NCI-H2029 treated with DMSO at 0.1 percent for 48 hours (cell line): ENCODE data around the gene CNTF.

Source experiments
- DNase-seq: peaks from one replicate; lab custom pipeline; 2025; lab: John Stamatoyannopoulos, UW

CNTF gene

GRCh38 chr11:58641803-58642581 is 19.5 kb downstream of the CNTF start:
- no peak for DNase-seq

DNA sequence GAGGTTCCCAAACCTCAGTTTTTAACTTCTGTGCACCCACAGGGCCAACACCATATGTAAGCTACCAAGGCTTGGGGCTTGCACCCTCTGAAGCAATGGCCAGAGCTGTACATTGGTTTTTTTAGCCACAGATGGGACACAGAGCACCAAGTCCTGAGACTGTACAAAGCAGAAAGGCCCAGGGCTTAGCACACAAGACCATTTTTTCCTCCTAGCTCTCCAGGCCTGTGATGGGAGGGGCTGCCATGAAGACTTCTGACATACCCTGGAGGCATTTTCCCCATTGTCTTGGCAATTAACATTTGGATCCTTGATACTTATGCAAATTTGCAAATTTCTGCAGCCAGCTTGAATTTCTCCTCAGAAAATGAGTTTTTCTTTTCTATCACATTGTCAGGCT is 23.4 kb downstream of the CNTF start:
- no peak for DNase-seq

DNA sequence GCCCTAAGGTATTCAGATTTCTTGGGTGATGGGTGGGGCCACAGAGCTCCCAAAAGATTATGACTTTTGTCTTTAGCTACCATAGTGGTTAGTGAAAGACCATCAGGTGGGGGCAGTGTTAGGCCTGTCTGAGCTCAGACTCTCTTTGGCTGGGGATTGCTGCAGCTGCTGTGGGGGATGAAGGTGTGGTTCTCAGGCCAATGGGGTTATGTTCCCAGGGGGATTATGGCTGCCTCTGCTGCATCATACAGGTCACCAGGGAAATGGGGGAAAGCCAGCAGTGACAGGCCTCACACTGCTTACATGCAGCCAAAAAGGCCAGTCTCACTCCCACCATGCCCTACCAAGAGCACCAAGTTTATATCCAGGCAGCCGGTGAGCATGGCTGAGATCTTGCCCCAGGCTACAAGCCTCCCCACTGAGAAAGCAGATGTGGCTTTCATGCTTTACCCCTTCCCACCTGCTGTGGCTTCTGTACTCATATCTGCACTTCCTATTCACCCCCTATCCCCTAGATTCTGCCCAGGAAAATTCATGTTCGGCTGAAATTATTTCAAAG is 24.8 kb downstream of the CNTF start:
- no peak for DNase-seq

GRCh38 chr11:58647866-58648265 is 25.4 kb downstream of the CNTF start:
- DNase-seq = no peak

DNA sequence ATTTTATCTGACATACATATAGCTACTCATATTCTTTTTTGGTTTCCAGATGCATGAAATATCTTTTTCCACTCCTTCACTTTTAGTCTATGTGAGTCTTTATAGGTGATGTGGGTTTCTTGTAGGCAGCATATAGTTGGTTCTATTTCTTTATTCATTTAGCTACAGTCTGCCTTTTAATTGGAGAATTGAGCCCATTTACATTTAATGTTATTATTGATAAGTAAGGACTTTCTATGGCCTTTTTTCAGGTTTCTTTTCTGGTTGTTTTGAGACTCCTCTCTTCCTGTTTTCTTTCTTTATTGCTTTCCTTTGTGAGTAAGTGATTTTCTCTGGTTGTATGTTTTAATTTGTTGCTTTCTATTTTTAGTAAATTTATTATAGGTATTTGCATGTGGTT is 27.2 kb downstream of the CNTF start:
- DNase-seq = no peak

- DNase-seq = no peak
Observed at GRCh38 chr11:58650496-58650895, 28.0 kb downstream of the CNTF start.

GRCh38 chr11:58652726-58653280 is 30.3 kb downstream of the CNTF start:
- DNase-seq = no peak

GRCh38 chr11:58654079-58654907 is 31.8 kb downstream of the CNTF start:
- peak; percentile 41 for DNase-seq

- DNase-seq = no peak
Observed at GRCh38 chr11:58654908-58655296, 32.4 kb downstream of the CNTF start.

DNA sequence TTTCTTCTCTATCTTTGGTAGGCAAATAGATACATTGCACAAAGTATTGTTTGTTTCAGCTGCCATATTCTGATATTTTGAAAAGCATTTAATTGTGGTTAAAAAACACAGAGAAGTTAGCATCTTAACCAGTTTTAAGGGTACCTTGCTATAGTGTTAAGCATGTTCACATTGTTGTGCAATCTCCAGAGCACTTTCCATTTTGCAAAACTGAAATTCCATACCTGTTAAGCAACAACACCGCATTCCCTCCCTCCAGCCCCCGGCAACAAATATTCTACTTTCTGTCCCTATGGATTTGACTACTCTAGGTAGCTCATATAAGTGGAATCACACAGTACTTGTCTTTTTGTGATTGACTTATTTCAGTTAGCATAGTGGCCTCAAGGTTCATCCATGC is 33.9 kb downstream of the CNTF start:
- no peak for DNase-seq

DNA sequence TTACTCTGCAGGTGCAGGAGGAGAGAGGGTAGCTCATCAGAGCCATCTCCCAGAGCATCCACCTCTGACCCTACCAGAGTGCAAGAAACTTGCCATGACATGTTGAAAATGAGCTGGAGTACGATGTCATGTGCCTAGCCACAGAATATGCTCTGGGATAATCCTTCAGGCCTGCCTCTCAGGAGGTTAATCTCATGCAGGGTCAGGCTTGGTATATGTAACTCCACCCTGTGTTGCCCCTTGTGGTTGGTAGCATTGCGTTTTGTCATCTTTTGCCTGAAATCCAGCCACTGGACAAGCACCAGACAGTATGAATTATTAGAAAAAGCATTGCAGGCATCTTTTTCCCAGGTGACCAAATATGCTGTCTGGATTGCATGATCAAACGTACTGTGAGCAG is 36.2 kb downstream of the CNTF start:
- DNase-seq = no peak

- no peak for DNase-seq
Observed at GRCh38 chr11:58659404-58659803, 36.9 kb downstream of the CNTF start.

DNA sequence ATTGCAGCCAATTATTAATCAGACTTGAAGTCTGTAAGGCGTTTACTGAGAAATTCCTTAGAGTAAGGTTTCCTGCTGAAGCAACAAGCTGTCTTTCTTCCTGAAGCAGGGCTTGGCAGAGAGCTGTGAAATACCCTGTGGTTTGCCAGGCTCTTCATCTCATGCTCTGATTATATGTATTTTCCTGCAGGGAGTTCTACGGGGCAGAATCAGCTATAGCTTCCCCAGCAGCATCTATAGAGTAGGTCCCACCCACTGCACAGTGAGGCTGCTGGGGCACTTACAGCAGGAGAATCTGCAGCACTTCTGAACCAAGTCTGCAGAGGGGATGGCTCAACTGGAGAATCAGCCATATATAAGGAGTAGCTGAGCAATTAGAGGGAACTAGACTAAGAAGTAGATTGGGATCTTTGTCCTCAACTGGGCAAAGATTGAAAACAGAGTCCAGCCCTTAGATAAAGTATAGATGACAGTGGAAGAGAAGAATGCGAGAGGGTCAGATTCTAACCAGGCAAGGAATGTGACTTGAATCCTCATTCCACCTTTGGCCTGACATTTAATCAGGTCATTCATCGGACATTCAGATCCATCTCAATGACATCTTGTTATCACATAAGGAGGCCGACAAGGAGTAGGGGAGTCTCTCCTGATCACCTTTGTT is 37.6 kb downstream of the CNTF start:
- DNase-seq = no peak

- no peak for DNase-seq
Observed at GRCh38 chr11:58671983-58672633, 49.6 kb downstream of the CNTF start.

- peak; percentile 5 for DNase-seq
Observed at GRCh38 chr11:58674609-58675008, 52.1 kb downstream of the CNTF start.
